GM12872 (cell line): Measurements from ENCODE around the gene SMG1.

Experiments used
- TF ChIP-seq, protein P1 (sequence below): IDR thresholded peaks from 3 replicates; pipeline ENCODE4 v1.5.1; 2011; ENCODE audit warnings: low read depth, mild to moderate bottlenecking, low read length, moderate library complexity; ENCODE audit not compliant: insufficient read depth

SMG1 gene

DNA sequence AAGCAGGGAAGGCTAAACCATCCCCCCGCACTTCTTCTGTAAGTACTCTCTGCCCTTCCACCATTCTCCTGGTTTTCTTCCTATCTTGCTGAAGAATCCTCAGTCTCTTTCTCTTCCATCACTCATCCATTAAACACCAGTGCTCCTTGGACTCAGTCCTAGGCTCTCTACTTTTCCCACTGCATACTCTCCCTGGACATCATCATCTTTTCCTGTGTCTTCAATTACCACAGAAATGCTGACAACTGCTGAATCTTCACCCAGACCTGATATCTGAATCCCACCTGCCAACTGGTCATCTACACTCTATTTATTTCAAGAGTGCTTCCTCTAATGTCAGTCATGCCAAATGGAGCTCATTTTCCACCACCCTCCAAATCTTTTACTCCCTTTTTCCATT lies 71.0 kb downstream of the SMG1 start:
- TF ChIP-seq, protein P1, sequence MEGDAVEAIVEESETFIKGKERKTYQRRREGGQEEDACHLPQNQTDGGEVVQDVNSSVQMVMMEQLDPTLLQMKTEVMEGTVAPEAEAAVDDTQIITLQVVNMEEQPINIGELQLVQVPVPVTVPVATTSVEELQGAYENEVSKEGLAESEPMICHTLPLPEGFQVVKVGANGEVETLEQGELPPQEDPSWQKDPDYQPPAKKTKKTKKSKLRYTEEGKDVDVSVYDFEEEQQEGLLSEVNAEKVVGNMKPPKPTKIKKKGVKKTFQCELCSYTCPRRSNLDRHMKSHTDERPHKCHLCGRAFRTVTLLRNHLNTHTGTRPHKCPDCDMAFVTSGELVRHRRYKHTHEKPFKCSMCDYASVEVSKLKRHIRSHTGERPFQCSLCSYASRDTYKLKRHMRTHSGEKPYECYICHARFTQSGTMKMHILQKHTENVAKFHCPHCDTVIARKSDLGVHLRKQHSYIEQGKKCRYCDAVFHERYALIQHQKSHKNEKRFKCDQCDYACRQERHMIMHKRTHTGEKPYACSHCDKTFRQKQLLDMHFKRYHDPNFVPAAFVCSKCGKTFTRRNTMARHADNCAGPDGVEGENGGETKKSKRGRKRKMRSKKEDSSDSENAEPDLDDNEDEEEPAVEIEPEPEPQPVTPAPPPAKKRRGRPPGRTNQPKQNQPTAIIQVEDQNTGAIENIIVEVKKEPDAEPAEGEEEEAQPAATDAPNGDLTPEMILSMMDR = no peak

DNA sequence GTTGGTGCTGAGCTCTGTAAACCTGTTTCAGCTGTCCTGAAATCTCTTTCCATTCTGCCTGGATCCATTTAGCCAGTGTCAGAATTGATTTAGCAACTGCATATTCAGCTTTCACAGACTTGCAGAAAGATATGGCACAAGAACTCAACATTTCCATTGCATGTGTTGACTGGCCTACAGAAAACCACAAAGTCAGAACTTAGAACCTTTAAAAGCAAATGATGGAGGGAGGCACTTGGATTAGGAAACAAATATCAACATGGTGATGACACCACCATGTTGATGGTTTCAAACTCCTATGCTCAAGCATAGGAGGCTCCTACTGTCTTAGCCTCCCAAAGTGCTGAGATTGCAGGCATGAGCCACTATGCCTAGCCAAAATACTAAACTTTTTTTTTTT lies 72.5 kb downstream of the SMG1 start:
- TF ChIP-seq, protein P1 = no peak

DNA sequence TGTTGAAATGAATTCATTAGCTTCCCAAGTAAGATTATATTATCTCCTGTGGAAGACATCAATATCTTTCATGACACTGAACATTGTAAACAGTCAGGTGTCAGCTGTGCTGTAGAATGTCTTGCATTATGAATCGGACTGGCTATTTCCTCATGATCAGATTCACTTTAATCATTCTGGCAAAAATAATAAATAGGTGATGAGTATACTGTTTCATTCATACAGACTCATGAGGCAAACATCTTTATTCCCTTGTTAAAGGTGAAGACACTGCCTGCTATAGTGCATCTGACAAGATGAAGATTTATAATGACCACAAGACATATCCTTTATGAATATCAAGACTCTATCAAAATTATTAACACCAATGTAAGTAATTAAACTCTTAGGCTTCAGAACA lies 73.6 kb downstream of the SMG1 start:
- TF ChIP-seq, protein P1 = no peak

DNA sequence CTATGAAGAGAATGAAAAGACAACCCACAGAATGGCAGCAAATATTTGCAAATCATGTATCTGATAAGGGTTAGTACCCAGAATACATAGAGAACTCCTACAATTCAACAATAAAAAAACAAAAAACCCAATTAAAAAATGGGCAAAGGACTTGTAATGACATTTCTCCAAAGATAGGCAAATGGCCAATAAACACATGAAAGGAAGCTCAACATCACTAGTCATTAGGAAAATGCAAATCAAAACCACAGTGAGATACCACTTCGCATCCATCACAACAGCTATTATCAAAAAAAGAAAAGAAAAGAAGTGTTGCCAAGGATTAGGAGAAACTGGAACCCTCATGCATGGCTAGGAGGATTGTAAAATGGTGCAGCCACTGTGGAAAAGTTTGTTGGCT lies 79.8 kb downstream of the SMG1 start:
- TF ChIP-seq, protein P1 = no peak

DNA sequence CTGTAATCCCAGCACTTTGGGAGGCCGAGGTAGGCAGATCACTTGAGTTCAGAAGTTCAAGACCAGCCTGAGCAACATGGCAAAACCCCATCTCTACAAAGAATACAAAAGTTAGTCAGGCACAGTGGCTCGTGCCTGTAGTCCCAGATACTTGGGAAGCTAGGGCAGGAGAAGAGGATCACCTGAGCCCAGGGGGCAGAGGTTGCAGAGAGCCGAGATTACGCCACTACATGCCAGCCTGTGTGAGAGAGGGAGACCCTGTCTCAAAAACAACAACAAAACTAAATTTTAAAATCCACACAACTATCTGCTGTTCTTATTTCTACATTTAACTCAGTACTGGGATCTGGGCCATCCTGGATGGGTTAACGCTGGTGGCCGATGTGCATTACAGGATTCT lies 83.6 kb downstream of the SMG1 start:
- TF ChIP-seq, protein P1 = no peak

DNA sequence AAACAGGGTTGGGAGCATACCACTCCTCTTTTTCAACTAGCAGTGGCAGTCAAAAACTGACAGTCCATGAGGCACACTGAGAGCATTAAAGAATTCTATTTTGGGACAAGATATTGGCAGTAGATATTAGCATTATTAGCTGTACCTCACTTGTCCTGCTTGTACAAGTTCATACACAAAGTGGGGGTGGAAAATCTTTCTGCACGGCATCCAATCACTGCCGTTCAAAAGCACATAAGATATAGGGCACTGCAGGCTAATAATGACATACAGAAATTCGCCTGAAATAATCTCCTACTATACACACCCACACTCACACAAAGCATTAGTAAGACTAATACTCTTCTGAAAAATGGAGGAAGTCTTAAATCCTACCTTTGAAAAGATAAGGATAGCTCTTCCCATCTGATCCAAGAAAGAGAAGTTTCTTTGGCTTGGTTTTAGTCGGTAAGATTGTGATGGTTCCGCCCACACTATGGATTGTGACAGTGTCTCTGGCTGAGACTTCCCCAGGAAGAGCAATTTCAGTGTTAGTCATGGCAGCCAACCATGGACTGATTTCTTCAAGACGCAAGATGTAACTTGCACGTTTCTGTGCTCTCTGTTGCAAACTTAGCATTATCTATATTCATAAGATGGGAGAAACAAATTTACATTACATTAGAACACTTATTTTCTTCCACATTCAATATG lies 84.2 kb downstream of the SMG1 start:
- TF ChIP-seq, protein P1 = no peak

DNA sequence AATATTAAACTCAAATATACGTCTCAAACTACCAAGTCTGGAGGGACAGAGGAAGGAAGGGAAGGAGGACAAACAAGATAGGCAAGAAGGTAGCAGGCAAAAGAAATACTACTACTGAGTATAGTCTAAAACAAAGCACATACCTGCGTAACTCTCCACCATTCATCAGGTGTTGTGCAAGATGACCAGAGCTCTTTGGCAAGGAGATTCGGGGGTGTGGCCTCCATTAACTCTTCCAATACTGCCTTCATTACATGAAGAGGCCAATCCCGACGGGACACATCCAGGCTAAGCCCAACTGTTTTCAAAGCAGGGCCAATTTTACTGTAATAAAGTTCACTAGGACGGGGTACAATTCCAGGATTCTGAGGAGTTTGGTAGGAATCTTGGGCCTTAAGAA lies 86.7 kb downstream of the SMG1 start:
- TF ChIP-seq, protein P1 = no peak

DNA sequence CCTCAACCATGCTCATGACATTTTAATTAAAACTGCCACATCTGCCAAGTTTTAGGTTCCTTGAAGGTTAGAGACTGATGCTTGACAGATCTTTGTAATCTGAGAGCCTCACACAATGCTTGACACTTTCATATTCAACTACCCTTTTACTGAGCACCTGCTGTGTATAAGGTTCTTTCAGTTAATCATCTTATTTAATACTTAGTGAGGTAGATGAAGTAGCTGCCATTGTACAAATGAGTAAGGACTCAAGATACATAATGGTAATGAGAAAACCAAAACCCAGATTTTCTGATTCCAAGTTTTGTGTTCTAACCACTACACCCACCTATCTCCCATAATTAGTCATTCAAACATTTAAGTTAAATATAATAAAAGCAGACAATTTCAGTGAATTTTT lies 89.5 kb downstream of the SMG1 start:
- TF ChIP-seq, protein P1 = no peak
